Hematopoietic multipotent progenitor cell treated with erythropoietin and hydrocortisone succinate and interleukin-3 and kit ligand, for 15 days (in vitro differentiated cells): ENCODE data around the gene IP6K1.
"Not testable (repeated sequence)": the region's sequence is repeated elsewhere in the genome, so short reads cannot be mapped to it uniquely, and the experiment has no call there.

Source experiments
- DNase-seq: peaks from one replicate; pipeline ENCODE4 v3.0.0-alpha.2; 2015; ENCODE audit warnings: low spot score

IP6K1 gene

DNA sequence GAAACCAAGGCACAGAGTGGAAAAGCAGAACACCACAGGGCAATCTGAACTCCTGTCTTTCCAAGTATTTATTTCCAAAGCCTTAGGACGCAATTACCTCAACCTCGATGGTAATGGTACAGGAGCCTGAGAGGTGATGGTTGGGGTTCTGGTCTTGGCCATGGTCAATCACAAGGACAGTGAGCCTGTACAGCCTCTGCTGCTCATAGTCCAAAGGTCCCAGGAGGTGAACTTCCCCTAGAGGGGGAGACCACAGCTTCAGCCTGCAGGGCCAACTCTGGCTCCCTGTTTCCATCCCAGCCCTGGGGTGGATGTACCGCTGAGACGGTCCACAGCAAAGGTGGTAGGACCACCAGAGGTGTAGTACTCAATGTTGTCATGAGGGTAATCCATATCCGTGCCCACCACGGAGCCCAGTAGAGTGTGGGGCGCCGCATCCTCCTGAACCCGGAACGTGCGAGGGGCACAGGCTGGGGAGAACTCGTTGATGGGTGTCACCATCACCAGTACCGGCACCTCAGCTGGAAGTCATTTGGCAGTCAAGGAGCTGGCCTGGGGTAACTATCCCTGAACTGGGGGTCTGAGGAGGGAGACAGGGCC, 7.2 kb upstream of the IP6K1 start:
- no peak for DNase-seq

DNA sequence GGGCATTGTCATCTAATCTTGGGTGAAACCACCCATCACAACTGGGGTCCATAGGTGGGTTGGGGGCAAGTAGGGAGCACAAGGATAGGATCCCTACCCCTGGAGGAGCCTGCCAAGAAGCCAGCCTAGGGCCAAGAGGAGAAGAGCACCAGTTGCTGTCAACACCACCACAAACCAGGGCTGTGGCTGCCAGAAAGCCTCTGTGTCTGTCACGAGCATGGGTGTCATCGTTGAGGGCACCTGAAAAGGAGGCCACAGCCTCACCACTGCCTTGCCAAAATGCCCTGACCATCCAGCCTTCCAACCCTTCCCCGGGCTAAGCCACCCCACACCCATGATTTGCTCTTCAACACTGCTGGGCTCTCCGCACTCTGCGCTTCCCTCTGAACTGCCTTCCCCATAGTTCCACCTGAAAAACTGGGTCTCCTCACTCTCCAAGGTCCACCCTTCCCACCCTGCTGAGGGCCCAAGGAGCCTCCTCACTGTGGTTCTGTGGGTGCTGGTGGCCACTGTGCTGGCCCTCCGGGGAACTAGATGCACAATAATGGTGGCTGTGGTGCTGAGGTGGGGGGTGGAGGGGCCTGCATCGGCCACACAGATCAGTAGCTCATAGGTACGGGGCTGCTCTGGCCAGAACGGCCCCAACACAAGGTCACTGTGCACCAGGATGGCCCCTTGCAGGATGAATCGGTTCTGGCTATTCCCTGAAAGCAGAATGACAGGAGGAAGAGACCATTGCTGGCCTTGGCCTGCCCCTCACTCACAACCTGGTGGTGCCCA, 6.2 kb upstream of the IP6K1 start:
- DNase-seq: no peak

DNA sequence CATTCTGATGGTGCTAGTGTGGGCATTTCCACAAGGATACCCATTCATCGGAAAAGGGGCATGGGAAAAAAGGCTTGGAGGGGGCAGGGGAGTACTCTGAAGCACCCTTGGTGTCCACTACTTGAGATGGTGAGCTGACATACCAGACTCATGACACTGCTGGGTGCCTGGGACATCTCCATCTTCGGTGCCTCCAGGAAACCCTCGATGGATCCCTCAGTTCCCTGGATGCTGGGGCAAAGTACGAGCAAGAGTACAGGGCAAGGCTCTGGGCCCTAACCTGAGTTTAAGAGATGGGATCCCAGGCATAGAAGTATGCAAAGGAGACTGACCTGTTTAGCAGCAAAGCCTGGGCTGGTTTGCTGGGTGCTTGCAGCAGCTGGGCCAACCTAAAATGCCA, 5.2 kb upstream of the IP6K1 start:
- DNase-seq: no peak

DNA sequence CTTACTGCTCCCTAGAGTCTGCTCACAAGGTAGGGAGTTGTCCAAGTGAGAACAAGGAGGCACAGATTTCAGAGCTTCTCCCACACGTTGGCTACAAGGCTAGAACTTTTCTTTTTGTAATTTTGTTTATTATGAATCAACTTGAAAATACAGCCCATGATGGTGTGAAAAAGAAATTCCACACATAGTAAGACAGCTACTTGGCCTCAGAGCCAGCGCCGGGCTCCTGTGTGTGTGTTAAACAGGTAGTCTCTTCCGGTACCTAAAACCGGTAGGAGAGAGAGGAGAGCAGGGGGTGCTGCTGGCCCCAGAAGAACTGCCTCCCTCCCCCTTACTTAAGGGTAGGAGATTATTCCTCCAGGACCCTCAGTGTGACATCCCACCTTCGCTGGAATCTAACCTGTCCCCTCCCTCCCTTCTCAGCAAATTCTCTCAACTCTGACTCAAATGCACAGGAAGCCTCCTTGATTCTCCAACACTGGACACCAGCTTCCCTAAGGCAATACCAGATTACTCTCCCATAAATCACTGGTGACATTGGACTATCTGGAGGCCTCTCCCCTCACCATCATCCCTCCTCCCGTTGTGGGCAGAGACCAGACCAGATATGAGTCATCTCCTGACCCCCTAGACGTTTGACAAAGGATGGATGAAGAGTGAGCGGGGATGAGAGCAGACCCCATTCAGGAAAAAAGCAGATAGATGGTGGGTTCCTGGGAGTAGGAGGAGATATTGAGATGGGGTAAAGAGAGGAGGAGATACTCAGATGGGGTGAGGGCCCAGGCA, 4.5 kb upstream of the IP6K1 start:
- DNase-seq: no peak

DNA sequence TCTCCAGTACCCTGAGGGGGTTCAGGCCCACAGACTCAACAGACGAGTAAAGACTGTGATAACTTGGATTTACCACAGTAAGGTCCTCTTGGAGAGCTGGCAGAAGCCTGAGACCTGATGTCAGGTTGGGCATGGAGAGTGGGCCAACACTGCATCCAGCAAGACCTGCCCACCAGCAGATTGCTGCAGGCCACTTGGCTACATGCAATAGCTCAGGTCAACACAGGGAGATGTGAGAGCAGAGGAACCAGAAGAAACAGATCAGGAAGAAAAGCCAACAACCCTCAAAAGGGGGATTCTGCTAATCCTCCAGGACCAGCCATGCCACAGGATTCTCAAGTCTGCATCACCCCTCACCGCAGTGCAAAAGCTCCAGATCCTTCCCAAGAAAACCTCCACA, 1.7 kb upstream of the IP6K1 start:
- DNase-seq: no peak

DNA sequence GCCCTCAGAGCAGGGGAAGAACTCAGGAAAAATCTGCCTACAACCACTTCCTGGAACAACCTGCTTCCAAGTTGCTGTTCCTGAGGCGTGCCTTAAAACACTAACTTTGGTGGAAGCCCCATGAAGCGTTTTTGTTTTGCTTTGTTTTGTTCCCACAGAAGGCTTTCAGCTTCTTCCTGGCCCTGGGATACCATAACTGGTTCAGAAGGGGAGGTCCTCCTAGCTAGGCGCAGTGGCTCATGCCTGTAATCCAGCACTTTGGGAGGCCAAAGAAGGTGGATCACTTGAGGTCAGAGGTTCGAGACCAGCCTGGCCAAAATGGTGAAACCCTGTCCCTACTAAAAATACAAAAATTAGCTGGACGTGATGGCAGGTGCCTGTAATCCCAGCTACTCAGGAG, 1.2 kb upstream of the IP6K1 start:
- no peak for DNase-seq

DNA sequence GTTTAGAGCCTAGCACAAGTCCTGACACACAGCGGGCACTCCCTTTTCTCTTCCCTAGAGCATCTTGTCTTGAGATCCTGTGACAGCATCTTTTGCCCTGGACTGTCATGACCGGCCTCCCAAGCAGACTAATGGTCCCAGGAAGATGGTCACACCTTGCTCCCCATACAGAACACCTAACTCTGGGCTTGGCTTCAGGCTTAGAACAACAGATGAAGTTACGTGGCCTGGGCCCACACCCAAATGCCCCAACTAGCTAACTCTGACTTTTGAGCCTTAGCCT, 781 bp upstream of the IP6K1 start:
- DNase-seq: no peak

DNA sequence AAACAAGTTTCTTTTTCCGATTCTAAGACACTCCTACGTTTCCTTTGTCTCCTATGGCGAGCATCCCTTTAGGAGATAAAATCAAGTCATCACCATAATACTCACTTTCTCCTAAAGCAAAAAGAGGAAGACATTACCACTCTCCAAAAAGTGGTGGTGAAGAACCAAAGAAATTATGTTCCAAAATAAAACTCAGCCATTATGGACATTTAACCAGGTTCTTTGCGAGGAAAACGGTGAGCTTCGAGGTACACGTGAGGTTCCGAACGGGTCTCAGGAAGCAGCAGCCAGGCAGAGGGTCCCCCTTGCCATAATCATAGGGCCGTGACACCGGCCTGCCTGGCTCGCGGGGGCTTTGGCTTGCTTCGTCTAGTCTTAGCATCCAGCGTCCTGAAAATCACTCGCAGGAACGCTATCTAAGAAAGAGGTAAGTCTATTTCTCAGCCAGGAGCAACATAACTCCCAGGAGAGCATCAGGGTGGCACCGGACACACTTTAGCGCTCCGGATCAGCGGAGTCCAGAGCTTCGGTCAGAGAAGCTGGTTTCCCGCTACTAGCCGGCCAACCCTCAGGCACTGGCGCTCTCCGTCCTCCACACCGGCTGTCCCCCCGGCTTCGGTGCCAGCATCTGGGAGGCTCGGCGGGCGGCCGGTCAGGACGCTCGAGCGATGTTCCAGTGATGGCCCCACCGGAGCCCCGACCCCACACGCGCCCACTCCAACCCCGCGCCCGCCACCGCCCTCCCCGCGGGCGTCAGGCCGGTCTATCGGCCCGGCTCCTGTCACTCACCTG, 581 bp downstream of the IP6K1 start:
- peak; percentile 47 for DNase-seq

DNA sequence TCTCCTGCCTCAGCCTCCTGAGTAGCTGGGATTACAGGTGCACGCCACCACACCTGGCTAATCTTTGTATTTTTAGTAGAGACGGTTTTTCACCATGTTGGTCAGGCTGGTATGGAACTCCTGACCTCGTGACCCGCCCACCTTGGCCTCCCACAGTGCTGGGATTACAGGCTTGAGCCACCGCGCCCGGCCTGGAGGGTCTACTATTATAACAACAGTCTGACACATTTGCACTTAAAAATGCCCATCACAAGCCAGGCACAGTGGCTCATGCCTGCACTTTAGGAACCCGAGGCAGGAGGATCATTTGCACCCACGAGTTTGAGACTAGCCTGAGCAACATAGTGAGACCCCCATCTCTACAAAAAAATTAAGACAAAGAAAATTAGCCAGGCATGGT, 4.1 kb downstream of the IP6K1 start:
- DNase-seq: not testable (repeated sequence)

DNA sequence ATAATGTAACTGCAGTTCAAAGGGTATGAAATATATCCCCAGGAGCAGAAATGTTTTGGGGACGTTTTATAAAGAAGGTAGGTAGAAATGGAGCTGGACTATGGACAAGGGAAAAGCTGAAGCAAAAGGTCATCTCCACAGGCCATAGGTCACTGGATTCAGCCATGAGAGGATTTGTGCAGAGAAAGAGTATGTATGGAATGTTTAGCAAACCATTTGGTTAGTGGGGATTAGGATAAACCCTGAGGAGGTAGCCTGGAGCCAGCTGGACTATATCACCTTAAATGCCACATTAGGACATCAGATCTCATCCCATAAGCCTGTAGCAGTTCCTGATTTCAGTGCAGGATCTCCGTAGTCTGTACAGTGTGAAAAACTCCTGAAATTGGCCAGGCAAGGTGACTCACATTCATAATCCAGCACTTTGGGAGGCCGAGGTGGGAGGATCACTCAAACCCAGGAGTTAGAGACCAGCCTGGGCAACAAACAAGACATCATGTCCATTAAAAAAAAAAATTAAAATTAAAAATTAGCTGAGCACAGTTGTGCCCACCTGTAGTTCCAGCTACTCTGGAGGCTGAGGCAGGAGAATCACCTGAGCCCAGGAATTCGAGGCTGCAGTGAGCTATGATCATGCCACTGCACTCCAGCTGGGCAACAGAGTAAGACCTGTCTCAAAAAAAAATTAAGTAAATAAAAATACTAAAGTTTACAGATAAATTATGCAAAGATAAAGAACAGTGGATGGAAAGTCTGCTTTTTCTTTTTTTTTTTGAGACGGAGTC, 4.7 kb downstream of the IP6K1 start:
- DNase-seq: no peak

DNA sequence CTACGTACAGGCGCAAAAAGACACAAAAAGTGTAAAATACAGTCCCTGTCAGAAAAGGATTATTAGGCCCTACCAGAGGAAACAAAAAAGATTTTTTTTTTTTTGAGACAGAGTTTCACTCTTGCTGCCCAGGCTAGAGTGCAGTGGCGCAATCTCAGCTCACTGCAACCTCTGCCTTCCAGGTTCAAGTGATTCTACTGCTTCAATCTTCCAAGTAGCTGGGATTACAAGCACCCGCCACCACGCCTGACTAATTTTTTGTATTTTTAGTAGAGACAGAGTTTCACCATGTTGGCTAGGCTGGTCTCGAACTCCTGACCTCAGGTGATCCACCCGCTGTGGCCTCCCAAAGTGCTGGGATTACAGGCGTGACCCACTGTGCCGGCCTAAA, 5.4 kb downstream of the IP6K1 start:
- not testable (repeated sequence) for DNase-seq

DNA sequence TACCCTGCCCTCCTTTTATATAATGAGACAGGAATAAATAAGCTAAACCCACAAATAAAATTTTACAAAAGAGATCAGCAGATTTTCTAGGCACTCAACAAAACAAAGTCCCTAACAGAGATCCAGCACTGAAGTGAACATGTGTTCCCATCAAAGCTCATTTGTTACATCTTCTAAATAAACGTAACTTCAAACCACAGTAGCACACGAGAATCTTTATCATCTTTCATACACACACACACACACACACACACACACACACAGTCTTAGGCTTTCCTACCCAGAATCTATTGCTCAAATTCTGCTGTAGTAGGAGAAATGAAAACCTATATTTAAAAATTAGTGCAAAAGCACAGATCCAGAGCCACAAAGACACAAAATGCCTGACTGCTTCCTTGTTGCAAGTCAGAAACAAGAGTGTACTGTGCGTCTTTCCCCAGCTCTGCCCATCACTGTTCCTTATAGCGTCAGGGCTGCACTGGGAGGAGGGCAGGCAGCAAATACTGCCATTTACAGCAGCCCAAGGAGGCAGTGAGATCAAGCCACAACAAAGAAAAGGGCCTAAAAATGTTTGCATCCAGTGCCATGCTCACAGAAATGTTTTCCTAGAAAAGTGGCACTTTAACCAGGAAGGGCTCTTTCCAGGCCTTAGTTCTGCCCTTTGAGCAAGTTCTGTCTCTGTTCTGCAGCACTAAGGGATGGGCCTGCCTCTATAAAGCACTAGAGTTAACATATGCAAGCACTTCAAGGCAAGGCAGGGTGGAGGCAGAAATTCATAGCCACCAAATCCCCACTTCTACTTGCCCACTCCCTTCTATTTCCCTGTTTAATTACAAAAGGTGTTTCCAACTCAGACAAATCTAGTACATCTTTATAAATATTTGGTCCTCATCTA, 6.0 kb downstream of the IP6K1 start:
- DNase-seq: no peak

DNA sequence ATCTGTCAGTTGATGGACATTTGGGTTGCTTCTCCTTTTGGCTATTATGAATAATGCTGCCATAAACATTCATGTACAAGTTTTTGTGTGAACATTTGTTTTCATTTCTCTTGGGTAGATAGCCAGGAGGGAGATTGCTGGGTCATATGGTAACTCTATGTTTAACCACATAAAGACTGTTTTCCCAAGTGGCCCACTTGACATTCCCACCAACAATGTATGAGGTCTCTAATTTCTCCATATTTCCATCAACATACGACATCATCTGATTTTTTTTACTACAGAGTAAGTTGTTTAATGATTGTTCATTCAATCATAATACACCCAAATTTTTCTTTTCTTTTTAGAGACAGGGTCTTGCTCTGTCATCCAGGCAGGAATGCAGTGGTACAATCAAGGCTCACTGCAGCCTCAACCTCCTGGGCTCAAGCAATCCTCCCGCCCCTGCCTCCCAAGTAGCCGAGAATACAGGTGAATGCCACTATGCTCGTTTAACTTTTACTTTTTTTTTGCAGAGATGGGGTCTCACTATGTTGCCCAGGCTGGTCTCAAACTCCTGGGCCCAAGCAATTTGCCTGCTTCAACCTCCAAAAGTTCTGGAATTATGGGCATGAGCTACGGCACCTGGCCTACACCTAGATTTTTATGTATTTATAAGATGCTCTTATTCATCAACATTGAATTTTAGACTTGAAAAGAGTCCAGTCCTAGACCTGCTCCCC, 6.8 kb downstream of the IP6K1 start:
- no peak for DNase-seq

DNA sequence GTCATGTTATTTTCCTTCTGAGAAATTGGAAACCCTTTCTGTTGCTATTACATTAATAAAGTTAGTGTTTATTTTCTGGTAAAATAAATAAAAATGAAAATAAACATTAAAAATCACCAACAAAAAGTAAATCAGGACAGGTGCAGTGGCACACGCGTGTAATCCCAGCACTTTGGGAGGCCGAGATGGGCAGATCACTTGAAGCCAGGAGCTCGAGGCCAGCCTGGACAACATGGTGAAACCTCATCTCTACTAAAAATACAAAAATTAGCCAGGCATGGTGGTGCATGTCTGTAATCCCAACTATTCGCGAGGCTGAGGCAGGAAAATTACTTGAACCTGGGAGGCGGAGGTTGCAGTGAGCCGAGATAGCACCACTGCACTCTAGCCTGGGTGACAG, 10.2 kb downstream of the IP6K1 start:
- DNase-seq: not testable (repeated sequence)

DNA sequence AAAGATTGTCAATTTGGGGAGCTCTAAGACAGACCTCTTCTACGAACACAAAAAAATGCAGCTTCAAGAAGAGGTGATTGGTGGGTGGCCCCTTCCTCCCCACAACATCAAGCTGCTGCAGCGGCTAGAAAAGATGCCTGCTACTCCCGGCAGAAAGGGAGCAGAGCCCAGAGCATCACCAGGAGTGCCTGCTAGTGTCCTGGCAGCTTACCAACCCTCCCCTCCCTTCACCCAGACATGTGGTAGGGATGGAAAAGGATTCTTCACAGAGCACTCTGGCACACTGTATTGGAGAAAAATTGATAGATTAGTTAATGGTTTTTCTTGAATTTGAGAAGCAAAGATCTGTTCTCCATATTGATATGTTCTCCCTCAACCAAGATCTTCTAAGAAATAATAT, 10.8 kb downstream of the IP6K1 start:
- DNase-seq: no peak

DNA sequence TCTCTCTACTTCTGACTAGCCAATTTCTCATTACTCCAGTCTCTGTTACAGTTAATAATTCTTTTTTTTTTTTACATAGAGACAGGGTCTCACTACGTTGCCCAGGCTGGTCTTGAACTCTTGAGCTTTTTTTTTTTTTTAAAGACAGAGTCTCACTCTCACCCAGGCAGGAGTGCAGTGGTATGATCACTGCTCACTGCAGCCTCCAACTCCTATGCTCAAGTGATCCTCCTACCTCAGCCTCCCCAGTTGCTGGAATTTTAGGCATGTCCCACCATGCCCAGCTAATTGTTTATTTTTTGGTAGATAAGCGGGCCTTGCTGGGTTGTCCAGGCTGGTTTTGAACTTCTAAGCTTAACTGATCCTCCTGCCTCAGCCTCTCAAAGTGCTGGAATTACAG, 13.6 kb downstream of the IP6K1 start:
- no peak for DNase-seq

DNA sequence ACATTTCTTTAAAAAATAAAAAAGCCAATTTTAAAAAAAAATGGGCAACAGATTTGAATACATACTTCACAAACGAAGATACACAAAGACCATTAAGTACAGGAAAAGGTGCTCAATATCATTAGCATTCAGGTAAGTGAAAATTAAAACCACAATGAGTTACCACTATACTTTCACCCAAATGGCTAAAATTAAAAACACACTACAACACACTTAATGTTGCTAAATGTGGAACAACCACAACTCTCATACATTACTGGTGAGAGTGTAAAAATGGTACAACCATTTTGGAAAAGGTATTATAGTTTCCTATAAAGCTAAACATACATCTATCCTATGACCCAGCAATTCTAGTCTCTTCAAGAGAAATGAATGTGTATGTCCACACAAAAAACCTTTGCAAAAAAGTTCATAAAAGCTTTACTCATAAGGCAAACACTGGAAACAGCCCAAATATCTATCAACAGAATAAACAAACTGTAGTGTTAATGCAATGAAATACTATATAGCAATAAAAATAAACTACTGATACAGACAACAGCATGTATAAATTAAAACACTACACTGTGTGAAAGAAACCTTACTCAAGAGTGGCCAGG, 14.9 kb downstream of the IP6K1 start:
- no peak for DNase-seq

DNA sequence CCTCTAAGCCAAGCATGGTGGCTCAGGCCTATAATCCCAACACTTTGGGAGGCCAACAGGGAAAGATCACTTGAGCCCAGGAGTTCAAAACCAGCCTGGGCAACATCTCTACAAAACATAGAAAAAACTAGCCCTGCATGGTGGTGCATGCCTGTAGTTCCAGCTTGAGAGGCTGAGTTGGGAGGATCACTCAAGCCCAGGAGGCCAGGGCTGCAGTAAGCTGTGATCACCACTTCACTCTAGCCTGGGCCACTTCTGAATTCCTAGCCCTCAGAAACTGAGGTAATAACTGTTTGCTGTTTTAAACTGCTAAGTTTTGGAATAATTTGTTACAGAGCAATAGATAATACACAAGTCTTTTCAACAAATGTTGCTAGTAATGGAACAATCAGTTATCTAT, 16.4 kb downstream of the IP6K1 start:
- no peak for DNase-seq

DNA sequence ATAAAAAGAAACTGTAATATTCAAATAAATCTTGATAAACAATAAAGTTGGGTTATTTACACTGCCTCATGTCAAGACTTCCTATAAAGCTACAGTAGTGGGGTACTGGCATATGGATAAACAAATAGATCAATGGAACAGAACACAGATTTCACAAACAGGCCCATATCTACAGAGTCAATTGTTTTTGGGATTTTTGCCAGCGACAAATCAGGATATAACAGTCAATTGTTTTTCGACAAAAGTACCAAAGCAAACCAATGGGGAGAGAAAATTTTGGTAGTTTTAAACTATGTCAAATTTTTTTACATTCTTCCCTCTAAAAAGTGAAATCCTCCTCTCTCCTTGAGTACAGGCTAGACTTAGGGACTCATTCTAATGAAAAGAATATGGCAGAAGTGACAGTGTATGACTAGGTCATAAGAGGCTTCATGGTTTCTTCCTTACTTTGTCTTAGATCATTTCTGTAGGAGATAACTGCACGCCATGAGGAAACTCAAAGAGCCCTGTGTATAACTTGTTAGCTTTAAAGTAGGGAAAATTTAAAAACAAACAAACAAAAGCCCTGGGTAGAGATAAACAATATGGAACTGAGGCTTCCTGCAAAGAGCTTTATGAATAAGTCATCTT, 16.9 kb downstream of the IP6K1 start:
- no peak for DNase-seq
